Amniotic epithelial cell (primary cell): ENCODE results near the gene RBP3.

Source experiments
- DNase-seq: peaks from one replicate; pipeline ENCODE4 v3.0.0-alpha.2; 2010; ENCODE audit warnings: low read depth

The RBP3 gene

GRCh38 chr10:47348138-47348651 is at the start of gene RBP3:
Gene RBP3 (plus strand): TSS chr10:47348363. CDS start chr10:47348485, 122 bp downstream.
- DNase-seq: peak; percentile 49

GRCh38 chr10:47298715-47299114 is 49.4 kb upstream of the RBP3 start:
- DNase-seq: no peak

DNA sequence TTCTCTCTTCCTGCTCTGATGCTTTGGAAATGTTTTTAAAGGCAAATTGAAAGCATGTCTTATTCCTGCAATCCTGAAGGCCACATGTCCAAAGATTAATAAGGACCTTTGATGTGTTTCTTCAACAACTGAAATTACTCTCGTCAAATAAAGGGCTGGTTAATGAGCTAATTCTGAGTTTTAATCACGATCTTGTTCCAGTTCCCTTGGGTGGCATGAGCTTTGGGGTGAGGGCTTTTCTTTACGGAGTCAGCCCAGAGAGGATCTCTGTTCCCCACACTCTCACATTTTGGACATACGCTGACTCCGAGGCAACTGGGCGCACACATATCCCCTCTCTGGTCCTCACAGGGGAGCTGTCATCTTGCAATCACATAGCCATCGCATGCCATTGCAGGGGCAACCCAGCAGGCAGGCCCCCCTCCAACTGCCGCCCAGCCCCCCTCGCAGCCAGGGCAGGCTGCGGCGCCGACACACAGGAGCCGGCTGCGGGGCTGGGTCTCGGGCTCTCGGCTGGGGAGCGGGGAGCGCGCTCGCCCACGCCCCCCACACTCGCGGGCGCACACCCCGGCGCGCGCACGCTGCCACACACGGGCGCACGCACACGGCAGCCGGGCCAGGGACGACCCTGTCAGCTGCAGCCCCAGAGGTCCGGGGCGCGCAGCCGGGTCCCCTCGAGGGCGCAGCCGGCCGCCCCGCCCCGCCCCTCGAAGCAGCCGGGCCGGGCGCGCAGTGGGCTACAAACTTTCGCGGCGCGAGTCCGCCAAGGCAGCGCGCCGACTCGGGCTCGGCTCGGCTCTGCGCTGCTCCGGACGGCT is 48.3 kb upstream of the RBP3 start, which contains the start of gene GDF10:
GDF10 (plus strand) TSS at position 587 of the 818 bp plus-strand sequence. CDS start 455 bp downstream, outside the sequence.
- no peak for DNase-seq

DNA sequence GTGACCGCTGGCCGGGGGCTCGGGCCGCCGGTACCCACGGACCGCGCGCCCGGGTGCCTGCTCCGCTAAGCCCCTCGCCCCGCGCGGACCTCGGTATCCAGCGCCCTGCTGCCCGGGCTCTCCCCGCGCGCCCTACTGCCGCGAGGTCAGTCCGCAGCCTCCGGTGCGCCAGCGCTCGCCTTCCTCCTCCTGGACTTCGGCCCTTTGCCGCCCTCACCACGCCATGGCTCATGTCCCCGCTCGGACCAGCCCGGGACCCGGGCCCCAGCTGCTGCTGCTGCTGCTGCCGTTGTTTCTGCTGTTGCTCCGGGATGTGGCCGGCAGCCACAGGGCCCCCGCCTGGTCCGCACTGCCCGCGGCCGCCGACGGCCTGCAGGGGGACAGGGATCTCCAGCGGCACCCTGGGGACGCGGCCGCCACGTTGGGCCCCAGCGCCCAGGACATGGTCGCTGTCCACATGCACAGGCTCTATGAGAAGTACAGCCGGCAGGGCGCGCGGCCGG is 47.7 kb upstream of the RBP3 start:
- no peak for DNase-seq

GRCh38 chr10:47301833-47302232 is 46.3 kb upstream of the RBP3 start:
- no peak for DNase-seq

GRCh38 chr10:47303105-47303504 is 45.1 kb upstream of the RBP3 start:
- DNase-seq: no peak

- no peak for DNase-seq
Measured at GRCh38 chr10:47303866-47304265, 44.3 kb upstream of the RBP3 start.

DNA sequence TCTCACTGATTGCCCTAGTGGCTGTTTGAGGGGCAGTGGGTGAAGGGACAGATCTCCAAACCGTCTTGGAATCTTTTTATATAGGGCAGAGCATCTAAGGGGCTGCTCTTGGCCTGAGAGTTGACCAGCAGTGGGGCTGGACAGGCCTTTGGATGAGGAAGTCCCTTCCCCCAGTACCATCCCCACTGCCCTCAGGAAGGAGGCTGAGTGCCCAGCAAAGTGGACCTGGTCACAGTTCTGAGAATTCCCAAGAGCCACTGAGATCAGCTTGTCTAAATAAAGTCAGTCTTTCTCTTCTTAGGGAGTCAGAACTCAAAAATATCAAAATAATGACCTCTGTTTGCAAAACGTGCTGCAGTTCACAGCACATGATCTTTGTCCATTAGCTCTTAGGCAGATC is 42.6 kb upstream of the RBP3 start:
- DNase-seq: no peak

- no peak for DNase-seq
Measured at GRCh38 chr10:47306387-47307210, 41.6 kb upstream of the RBP3 start.

DNA sequence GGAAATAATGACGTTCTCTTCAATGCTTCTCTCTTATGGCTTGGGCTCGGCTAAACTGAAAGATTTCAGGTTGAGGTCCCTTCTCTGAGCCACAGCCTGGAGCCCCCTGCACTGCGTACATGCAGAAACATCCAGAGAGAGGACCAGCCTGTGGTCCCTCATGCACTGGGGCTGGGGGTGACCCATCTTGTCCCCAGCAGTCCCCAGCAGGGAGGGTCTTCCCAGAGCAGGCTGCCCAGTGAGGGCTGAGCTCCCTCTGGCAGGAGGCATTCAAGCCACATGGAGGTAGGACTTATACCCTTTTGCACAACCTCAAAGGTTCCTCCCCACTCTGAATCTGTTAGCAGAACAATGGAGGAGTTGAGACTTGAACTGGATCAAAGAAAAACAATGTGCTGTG is 40.8 kb upstream of the RBP3 start:
- no peak for DNase-seq

DNA sequence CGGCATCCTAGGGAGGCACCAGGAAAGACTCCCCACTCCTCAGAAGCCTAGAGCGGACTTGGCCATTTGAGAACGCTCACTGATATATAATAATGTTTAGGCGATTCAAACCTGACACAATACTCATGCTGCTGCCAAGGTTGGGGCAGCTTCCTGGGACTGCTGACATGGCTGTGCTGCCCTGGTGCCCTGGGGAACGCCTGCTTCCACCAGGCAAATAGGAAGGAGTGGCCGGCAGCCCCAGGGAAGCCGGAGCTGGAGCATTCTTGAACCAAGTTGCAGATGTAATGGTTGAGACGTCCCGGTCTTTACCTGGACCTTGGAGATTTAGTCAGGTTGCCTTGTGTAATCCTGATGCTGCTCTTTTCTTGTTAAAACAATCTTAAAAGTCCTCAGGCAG is 39.4 kb upstream of the RBP3 start:
- no peak for DNase-seq

GRCh38 chr10:47309408-47310089 is 38.6 kb upstream of the RBP3 start:
- DNase-seq: no peak

GRCh38 chr10:47310090-47310505 is 38.1 kb upstream of the RBP3 start:
- no peak for DNase-seq

DNA sequence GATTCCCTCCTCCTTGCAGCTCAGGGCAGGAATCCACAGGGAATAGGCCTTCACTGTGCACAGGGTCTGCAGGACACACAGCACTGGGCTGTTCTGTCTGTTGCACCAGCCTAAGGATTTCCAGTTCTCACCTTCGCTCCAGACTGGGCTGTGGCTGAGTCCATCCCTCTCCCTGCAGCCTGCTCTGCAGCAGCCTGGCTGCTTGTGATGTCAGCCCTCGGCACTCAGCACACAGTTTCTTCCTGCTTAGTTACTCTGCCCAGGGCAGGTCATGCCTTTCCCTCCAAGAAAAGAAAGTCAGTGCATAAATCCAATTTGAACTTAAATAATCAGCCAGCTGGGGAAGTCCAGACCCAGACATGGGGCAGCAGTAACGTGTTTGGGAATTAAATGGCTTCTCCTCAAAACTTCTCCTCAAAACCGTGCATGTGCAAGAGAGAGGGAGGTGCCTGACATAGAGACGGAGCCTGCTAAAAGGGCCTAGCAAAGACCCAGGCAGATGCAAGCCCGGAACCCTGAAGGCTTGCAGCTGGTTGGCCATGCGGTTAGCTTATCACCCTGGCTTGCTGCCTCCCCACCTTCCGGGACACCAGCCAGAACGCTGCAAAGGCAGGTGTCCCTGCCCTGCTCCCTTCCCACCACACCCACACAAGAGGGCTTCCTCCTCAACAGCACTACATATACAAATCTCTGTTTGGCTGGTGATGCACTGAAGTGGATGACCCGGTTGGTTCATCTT is 36.8 kb upstream of the RBP3 start:
- DNase-seq: peak; percentile 7

GRCh38 chr10:47311932-47312662 is 36.1 kb upstream of the RBP3 start:
- peak; percentile 47 for DNase-seq

- DNase-seq: no peak
Measured at GRCh38 chr10:47312663-47312995, 35.5 kb upstream of the RBP3 start.

- DNase-seq: no peak
Measured at GRCh38 chr10:47314416-47314970, 33.7 kb upstream of the RBP3 start.

GRCh38 chr10:47315421-47315820 is 32.7 kb upstream of the RBP3 start:
- DNase-seq: no peak

- DNase-seq: no peak
Measured at GRCh38 chr10:47316131-47316530, 32.0 kb upstream of the RBP3 start.

- no peak for DNase-seq
Measured at GRCh38 chr10:47317251-47317650, 30.9 kb upstream of the RBP3 start.
